MCF 10A (cell line): ENCODE results near the gene SDK1. TPM values are rescaled to one million over a fixed set of nuclear protein-coding genes. Genes with fewer than 3 reads are reported as not detected.

Experiments used
- BruUV-seq: library from RNA; stranded (reverse); fragments of 400-500 nt; replicated peaks from 2 replicates; lab custom pipeline; 2021; lab: Mats Ljungman, UMichigan
- CTCF ChIA-PET: fragments of 300-600 bp; sonication (Branson Sonifier 250); formaldehyde crosslinking; extraction: SDS; loops from one replicate; lab custom pipeline; 2021; ENCODE audit warnings: antibody characterized with exemption, inconsistent platforms; lab: Yijun Ruan, JAX
- POLR2A ChIA-PET: fragments of 300-600, 350-650 bp; sonication (Branson Sonifier 250); formaldehyde crosslinking; extraction: SDS; loops from one replicate; lab custom pipeline; 2020; ENCODE audit warnings: antibody characterized with exemption, inconsistent platforms; lab: Yijun Ruan, JAX
- DNase-seq: peaks from one replicate; pipeline ENCODE4 v3.0.0-alpha.2; 2018; ENCODE audit not compliant: unreplicated experiment
- H3K27ac Mint-ChIP-seq: one replicate; pipeline ENCODE4 v1.8.0; 2022; ENCODE audit warnings: mild to moderate bottlenecking, low read depth, mixed read lengths; ENCODE audit not compliant: unreplicated experiment
- H3K27me3 Mint-ChIP-seq: one replicate; pipeline ENCODE4 v1.8.0; 2022; ENCODE audit warnings: mixed read lengths; ENCODE audit not compliant: insufficient read depth, unreplicated experiment
- H3K36me3 Mint-ChIP-seq: one replicate; pipeline ENCODE4 v1.8.0; 2022; ENCODE audit warnings: mild to moderate bottlenecking, moderate library complexity, mixed read lengths; ENCODE audit not compliant: insufficient read depth, unreplicated experiment
- H3K4me1 Mint-ChIP-seq: one replicate; pipeline ENCODE4 v1.8.0; 2022; ENCODE audit warnings: mixed read lengths; ENCODE audit not compliant: insufficient read depth, unreplicated experiment
- H3K4me3 Mint-ChIP-seq: one replicate; pipeline ENCODE4 v1.8.0; 2022; ENCODE audit warnings: mild to moderate bottlenecking, moderate library complexity, mixed read lengths; ENCODE audit not compliant: unreplicated experiment
- H3K9me3 Mint-ChIP-seq: one replicate; pipeline ENCODE4 v1.8.0; 2022; ENCODE audit warnings: mixed read lengths; ENCODE audit not compliant: unreplicated experiment
- intact Hi-C: fragments of 100-400 bp; cut with micrococcal nuclease; formaldehyde crosslinking; loops from 2 replicates; pipeline ENCODE4 v1.14.1; 2022
- total RNA-seq: library from RNA; stranded (reverse); gene quantifications from 2 replicates; pipeline ENCODE4 v1.2.3, GENCODE V29; 2022
- TF ChIP-seq, protein P1 (sequence below): fragments of 200-600 bp; IDR thresholded peaks from one replicate; pipeline ENCODE4 v1.8.0; 2022; ENCODE audit warnings: antibody characterized with exemption, mild to moderate bottlenecking; ENCODE audit not compliant: unreplicated experiment

The SDK1 gene
- total RNA-seq, 1 experiment from 2014 or later = 3.3 TPM

DNA sequence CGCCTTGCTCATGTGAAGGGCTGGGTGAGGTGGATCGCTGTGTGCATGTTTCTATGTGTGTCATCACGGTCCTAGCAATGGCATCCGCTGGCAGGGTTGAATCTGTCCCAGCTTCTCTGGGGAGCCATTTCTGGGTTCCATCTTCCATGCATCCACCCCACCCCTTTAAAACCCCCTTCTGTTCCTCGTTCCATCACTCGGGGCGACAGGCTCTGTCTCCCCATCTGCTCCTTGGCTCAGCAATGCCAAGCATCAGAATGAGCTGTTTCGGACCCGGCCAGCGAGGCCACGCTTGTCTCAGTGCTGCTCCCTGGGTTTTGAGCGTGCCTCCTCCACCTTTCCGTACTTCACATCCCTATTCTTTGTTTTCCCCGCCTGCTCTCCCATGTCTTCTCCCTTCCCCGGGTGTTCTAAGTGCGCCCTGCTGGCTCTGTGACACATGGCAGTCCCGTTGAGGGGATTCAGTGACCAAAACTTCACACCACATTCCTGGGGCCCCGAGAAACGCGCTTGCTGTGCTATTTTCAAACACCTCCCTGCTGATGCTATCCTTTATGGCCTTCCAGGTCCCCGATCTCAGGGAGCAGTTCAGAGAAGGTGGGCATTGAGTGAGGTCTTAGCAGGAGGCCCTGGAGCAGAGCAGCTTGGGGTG lies 827.0 kb downstream of the SDK1 start:
- ChIA-PET CTCF (no interaction called here), POLR2A (interaction anchor here (1.0 kb wide), 1 partner anchor 17 kb away, joined by 3 read pairs; no protein-coding TSS in a partner anchor)
- Mint-ChIP-seq H3K4me3 (no peak overlapping the region), H3K27me3 (peaks cover 14% of the 10 kb centered on the region), H3K4me1 (no peaks in the 10 kb centered on the region), H3K36me3 (no peaks in the 10 kb centered on the region), H3K27ac (no peak overlapping the region), H3K9me3 (peaks cover 13% of the 10 kb centered on the region)
- no TSS peak for BruUV-seq
- TF ChIP-seq, protein P1, sequence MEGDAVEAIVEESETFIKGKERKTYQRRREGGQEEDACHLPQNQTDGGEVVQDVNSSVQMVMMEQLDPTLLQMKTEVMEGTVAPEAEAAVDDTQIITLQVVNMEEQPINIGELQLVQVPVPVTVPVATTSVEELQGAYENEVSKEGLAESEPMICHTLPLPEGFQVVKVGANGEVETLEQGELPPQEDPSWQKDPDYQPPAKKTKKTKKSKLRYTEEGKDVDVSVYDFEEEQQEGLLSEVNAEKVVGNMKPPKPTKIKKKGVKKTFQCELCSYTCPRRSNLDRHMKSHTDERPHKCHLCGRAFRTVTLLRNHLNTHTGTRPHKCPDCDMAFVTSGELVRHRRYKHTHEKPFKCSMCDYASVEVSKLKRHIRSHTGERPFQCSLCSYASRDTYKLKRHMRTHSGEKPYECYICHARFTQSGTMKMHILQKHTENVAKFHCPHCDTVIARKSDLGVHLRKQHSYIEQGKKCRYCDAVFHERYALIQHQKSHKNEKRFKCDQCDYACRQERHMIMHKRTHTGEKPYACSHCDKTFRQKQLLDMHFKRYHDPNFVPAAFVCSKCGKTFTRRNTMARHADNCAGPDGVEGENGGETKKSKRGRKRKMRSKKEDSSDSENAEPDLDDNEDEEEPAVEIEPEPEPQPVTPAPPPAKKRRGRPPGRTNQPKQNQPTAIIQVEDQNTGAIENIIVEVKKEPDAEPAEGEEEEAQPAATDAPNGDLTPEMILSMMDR = no peak
- intact Hi-C loops = no loop called here
- no peak for DNase-seq

DNA sequence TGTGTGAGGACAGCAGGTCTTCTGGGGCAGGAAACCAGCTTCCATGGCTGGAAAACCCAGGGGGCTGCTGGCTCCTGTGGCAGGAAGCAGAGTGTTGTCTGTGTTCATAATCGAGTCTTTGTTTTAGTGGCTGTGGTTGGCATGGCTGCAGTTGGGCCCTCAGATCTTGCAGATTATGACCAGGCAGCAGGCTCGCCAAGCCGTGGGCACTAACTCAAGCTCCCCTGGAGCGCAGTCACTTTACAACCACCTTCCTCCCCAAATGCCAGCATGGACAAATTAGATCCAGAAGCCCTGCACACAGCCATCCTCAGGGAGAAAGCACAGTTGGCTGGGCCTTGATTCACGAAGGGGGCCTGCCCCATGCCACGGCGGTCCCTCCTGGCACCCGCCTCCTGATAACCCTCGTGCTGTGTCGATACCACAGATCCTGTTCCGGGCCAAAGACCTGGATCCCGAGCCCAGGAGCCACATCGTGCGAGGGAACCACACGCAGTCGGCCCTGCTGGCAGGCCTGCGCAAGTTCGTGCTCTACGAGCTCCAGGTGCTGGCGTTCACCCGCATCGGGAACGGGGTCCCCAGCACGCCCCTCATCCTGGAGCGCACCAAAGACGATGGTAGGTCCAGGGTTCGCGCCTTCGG lies 828.5 kb downstream of the SDK1 start:
- DNase-seq = no peak
- Mint-ChIP-seq H3K27ac (no peak overlapping the region), H3K4me3 (no peak overlapping the region), H3K27me3 (peaks cover 11% of the 10 kb centered on the region), H3K9me3 (peaks cover 9% of the 10 kb centered on the region), H3K4me1 (no peaks in the 10 kb centered on the region), H3K36me3 (no peaks in the 10 kb centered on the region)
- ChIA-PET CTCF (interaction anchor here (0.7 kb wide), 1 partner anchor 482 kb away, joined by 3 read pairs; no protein-coding TSS in a partner anchor), POLR2A (no interaction called here)
- intact Hi-C loops = no loop called here
- BruUV-seq = no TSS peak
- TF ChIP-seq, protein P1 = no peak

DNA sequence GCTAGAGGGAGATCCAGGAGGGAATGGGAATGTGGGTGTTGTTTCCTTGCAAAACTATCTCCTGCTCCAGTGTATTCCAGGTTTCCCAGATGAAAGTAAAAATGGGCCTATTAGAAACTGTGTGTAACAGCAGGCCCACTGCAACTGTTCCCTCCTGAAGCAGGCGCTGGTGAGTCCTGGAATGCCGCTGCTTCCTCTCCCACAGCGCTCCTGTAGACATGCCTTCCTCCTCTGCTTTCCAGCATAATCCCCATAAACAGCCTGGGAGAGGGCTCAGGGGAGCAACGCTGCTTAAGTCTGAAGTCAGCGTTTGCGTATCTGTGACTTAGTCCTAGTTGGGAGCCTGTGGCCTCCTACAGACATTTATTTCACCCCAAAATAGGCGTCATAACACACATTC lies 830.0 kb downstream of the SDK1 start:
- Mint-ChIP-seq H3K4me3 (no peak overlapping the region), H3K27ac (no peak overlapping the region), H3K36me3 (no peaks in the 10 kb centered on the region), H3K4me1 (no peaks in the 10 kb centered on the region), H3K9me3 (no peaks in the 10 kb centered on the region), H3K27me3 (no peaks in the 10 kb centered on the region)
- DNase-seq = no peak
- TF ChIP-seq, protein P1 = no peak
- intact Hi-C loops = no loop called here
- no TSS peak for BruUV-seq
- CTCF ChIA-PET = no interaction called here
- POLR2A ChIA-PET = no interaction called here

DNA sequence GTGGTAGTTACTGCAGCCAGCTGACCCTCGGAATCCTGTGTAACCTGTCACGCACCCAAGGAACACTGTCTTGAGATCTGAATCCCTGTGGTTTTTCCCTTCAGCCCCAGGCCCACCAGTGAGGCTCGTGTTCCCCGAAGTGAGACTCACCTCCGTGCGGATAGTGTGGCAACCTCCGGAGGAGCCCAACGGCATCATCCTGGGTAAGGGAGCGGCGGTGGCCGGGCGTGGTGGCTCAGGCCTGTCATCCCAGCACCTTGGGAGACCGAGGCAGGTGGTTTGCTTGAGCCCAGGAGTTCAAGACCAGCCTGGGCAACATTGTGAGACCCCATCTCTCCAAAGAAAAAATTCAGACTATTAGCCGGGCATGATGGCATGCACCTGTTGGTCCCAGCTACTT lies 831.2 kb downstream of the SDK1 start:
- ChIA-PET POLR2A (no interaction called here), CTCF (no interaction called here)
- no peak overlapping the region for H3K27ac Mint-ChIP-seq
- BruUV-seq = no TSS peak
- intact Hi-C loops = no loop called here
- H3K27me3 Mint-ChIP-seq = no peaks in the 10 kb centered on the region
- no peaks in the 10 kb centered on the region for H3K36me3 Mint-ChIP-seq
- no peaks in the 10 kb centered on the region for H3K9me3 Mint-ChIP-seq
- DNase-seq = no peak
- TF ChIP-seq, protein P1 = no peak
- no peak overlapping the region for H3K4me3 Mint-ChIP-seq
- H3K4me1 Mint-ChIP-seq = no peaks in the 10 kb centered on the region
